AG20443 (cell line): ENCODE measurements around the gene ACKR3.

ENCODE experiments used
- DNase-seq: peaks from one replicate; pipeline ENCODE4 v3.0.0; 2012; ENCODE audit warnings: low spot score, mixed read lengths

Gene ACKR3

DNA sequence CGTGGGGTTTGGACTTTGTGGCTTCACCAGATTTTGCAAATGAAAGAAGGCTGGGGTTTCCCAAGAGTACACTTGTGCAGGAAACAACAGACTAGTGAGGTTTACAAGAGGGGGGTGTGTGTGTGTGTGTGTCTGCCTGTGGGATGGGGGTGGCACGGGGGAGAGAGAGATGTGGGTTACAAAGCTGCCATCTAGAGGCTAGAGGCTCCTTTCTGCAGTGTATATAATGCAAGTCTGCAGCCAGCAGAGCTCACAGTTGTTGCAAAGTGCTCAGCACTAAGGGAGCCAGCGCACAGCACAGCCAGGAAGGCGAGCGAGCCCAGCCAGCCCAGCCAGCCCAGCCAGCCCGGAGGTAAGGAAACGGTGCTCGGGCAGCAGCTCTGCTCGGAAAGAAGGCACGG lies at the start of gene ACKR3:
TSS of gene ACKR3 (plus strand) at position 253 of the 401 bp plus-strand sequence. CDS start 10,641 bp downstream, outside the sequence.
- peak; percentile 90 for DNase-seq

- no peak for DNase-seq
These were observed 48.1 kb upstream of the ACKR3 start for GRCh38 chr2:236521556-236521955.

DNA sequence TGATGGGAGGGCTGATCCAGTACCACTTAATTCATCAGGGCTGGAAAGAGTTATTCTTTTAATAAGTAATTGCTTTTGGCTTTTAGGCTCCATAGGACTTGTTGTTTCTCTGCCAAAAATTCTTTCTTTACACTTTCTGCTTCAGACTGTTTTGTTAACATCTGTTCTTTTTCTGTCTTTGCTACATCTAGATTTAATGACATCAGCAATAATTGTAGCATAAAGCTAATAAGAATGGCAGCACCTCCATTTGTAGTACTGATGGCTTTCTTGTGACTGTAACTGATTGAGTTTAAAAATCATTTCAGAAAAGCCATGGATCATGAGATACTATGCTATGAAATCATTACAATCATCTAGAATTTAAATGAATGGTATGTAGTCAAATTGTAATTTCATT lies 46.4 kb upstream of the ACKR3 start:
- no peak for DNase-seq

DNA sequence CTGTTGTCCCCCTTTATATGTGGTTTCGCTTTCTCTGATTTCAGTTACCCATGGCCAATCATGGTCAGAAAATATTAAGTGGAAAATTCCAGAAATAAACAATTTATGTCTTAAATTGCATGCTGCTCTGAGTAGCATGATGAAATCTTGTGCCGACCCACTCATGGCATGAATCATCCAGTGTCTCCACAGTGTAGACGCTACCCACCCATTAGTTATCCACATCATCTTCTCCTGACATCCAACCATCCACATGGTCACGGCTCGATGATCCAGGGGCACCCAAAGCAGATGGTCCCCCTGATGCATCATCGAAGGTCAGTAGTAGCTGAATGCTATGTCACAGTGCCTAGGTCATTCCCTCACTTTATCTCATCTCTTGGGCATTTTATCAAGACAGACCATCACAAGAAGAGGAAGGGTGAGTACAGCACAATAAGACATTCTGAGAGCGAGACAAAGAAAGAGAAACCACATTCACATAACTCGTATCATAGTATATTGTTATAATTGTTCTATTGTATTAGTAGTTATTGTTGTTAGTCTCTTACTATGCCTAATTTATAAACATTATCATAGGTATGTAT lies 44.1 kb upstream of the ACKR3 start:
- peak; percentile 21 for DNase-seq

DNA sequence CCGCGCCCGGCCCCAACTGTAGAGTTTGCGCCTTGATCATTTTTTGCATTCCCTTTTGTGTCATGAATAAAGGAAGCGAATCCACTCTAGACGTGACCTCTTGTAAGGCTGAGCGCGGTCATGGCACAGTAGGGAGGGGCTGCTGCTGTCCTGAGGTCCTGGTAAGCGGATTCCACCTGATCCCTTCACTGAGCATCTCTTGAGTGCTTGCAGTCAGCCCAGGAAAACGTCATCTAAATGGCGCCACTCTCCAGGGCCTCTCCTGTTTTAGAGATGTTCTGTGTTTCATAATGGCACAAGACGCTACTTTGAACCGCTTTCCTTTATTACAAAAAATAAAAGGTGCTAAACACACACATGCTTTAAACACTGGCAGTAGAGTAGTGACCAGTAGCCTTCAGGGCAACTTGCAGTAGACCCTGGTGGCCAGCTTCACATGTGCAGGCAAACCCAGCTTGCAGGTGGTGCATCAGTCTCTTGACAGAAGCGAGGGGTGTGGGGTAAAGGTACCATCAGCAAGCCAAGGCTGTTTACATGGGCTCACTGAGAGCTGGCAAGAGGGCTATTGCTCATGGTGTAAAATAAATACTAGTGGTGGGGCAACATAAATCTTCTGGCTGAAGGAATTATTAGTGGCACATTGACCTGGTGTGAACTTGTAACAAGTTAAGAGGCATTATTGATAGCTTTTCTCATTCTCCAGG lies 43.0 kb upstream of the ACKR3 start:
- no peak for DNase-seq

- no peak for DNase-seq
These were observed 42.4 kb upstream of the ACKR3 start for GRCh38 chr2:236527159-236527630.

DNA sequence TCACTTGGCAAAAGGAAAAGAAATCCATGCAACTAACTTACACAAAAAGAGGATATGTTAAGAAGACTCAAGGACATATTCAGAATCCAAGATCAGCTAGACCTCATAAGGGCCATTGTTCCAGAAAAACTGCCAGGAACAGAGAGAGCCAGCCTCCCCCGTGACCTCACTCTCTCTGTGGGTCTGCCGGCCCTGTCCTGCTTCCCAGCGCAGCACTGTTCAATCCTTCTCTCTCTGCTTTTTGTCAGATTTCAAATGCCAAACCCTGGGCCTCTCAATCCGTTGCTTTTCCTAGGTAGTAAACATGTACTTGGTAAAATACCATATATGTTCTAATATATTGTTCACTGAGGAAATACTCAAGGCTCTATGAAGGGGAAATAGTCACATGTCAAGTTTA lies 40.0 kb upstream of the ACKR3 start:
- no peak for DNase-seq

GRCh38 chr2:236530512-236530911 lies 39.1 kb upstream of the ACKR3 start:
- no peak for DNase-seq

- DNase-seq, result no peak
These were observed 38.4 kb upstream of the ACKR3 start for GRCh38 chr2:236531195-236531594.

- DNase-seq, result no peak
These were observed 37.6 kb upstream of the ACKR3 start for GRCh38 chr2:236531996-236532395.

DNA sequence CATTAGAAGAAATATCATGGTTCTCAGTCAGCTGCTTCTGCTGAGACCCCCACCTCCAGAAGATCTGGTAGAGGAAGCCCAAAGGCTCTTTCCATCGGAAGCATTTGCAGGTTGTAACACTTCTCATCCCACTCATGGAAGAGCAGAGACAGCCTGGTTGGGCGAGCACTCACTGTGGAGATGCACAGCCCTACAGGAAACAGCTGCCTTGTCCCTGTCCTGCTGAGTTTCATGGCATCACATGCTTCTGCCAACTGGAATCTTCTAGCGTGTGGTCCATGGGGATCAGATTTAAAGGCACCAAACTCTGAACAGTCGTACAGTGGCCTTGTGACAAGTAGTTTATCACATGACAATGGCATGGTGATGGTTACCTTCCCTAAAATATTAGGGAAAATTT lies 36.3 kb upstream of the ACKR3 start:
- DNase-seq, result no peak

GRCh38 chr2:236535024-236535423 lies 34.6 kb upstream of the ACKR3 start:
- DNase-seq, result no peak

GRCh38 chr2:236536727-236537398 lies 32.8 kb upstream of the ACKR3 start:
- no peak for DNase-seq

DNA sequence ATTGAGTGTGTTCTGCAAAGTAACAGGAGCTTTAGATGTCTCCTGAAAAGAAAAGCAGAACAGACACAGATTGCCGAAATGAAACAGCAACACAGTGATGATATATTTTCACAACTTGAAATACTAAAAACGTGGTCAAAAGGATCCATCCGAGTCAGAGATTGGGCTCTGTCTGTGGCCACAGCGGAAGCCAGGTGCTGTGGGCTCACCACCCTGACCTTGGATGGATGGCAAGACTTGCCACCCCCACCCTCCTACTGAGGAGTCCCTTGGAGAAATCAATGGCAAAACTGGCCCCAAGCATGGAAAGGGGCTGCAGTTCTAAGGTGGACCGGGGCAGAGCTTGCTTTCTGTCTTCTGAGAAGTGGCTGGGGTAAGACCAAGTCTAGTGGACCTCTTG lies 31.4 kb upstream of the ACKR3 start:
- no peak for DNase-seq

- DNase-seq, result peak; percentile 68
These were observed 28.5 kb upstream of the ACKR3 start for GRCh38 chr2:236541008-236541562.

- DNase-seq, result no peak
These were observed 25.3 kb upstream of the ACKR3 start for GRCh38 chr2:236544362-236544761.

DNA sequence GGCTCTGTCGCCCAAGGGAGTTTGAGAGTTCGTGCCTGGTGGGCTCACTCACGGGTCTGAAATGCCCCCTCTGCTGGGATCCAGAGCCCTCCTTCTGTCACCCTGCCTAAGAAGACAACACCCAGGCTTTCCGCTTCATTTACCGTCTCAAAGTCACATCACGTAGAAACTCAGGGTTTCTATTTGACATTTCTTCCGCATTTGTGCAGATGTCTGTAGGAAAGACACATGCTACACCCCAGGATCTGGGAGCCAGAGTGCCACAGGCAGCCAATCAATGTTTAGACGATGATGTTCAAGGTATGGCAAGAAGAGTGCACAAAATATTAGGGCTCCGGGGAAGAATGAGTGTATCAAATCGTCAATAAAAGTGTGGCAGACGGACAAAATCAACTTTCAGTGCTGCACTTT lies 24.4 kb upstream of the ACKR3 start:
- no peak for DNase-seq

DNA sequence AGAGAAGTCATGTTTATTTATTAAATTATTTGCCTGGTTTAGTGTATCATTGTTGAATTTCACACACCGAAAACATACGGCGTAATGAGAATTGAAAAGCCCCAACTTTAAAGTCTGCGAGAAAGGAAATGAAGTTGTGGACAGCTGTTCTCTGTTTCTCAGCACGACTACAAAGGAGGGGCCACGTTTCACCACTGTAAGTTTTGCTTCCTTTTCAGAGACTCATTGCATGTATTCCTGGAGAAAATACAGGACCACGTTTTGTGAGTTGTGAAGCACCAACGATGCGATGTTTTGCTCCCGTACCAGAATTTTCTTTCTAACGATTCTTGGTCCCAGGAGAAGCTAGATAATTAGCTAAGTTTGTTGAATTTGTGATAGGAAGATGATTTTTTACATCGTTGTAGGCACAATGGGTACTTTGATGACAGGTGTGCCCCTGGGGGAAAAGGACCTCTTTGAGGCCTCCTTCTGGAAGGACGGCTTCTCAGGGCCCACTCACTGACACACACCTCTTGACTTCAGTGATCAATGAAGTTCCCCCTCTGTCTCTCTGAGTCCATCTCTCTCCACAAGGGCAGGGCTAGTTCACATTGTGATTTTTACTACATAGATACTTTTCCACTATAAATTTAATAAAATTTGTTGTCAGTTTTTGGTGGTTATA lies 23.7 kb upstream of the ACKR3 start:
- DNase-seq, result no peak

DNA sequence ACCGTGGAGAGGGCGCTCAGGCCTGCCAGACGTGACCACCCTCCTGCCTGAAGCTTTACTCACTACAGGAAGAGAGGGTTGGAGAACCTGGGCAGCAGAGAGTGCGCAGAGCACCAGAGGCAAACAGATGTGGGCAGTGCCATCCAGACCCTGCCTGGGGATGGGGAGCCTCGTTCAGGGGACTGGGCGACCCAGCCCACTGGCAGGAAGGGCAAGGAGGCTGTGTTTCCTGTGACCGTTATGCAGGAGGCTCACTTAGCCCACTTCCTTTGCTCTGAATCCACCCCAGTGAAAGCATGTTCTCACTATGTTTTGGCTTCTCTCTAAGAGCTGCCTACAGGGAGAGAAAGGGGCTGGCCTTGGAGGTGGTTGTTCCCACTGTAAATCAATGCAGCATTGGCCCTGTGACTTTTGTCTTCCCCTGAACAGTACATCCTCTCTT lies 23.0 kb upstream of the ACKR3 start:
- DNase-seq, result no peak

DNA sequence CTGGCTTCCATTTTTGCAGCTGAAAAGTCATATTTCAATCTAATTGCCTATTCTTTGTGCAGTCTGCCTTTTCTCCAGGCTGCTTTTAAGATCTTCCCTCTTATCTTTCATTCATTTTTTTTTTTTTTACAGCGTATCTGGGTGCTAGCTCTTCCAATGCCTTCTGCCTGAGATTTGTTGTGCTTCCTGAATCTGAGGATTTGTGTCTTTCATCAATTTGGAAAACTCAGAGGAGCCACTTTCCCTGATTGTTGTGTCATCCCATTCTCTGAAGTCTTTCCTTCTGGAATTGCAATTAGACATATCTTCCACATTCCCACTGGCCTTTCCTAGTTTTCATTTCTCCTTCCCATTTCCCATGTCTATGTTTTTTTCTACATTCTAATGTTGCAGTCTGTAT lies 21.9 kb upstream of the ACKR3 start:
- no peak for DNase-seq

DNA sequence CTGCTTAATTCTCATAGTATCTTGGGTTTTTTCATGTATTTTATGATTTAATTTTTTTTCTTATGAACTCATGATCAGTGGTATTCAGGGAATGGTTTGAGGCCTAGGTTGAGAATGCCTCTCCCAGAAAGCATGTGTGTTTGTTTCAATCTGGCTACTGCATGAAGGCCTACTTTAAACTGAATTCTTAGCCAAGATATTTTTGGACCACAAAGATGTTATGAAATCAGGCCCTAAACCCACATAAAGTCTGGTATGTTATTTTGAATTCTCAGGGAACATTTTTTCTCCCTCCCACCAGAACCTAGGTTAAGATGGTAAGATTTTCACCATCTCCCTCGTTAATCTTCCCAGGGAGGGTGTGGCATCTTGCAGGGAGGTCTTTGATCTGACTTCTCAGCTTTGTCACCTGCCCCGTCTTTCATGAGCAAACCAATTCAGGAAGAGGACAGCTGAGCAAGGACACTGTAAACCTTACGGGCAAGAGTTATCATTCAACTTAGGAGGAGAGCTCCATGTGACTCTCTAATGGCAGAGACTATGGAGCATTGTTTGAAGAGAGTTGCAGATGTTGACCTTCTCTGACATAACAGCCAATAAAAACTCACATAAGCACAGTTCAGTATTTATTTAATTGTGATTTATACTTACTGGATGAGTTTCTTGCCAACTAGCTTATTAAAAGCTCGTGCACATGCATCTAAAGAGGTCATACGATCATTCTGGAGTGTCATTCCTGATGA lies 21.3 kb upstream of the ACKR3 start:
- DNase-seq, result peak; percentile 76

DNA sequence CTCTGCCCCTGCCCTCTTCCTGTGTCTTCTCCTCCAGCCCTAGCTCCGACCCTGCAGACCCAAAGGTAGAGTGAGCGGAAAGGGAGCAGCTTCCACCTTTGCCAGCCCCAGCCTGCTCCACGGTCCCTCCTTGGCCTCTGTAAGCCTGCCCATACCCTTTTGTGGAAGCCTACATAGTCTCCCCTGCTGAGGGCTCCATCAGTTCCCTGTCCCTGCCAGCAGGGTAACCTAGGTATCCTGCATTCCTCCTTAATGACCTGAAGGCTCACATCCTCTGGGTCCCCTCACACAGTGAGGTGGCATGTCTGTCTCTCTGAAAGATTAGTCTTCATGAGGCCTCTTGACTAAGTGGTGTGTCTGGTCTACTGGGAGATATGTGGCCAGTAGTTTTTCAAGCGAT lies 20.5 kb upstream of the ACKR3 start:
- DNase-seq, result no peak
